KOPT-K1 (cell line): ENCODE data around the gene LGALS7.

ENCODE experiments used
- H3K27ac ChIP-seq: fragments of 200-600 bp; sonication (generic); 2 replicates; pipeline ENCODE4 v1.5.1; 2016; ENCODE audit warnings: antibody characterized with exemption, mild to moderate bottlenecking, low read depth, low read length; ENCODE audit not compliant: poor library complexity, severe bottlenecking
- H3K36me3 ChIP-seq: fragments of 200-600 bp; sonication (generic); 2 replicates; pipeline ENCODE4 v1.5.1; 2017; ENCODE audit warnings: antibody characterized with exemption, mild to moderate bottlenecking, low read length, moderate library complexity; ENCODE audit not compliant: insufficient read depth
- H3K9me3 ChIP-seq: fragments of 200-600 bp; sonication (generic); 2 replicates; pipeline ENCODE4 v1.5.1; 2017; ENCODE audit warnings: antibody characterized with exemption, low read length, mild to moderate bottlenecking; ENCODE audit not compliant: insufficient read depth, poor library complexity, severe bottlenecking

The LGALS7 gene

DNA sequence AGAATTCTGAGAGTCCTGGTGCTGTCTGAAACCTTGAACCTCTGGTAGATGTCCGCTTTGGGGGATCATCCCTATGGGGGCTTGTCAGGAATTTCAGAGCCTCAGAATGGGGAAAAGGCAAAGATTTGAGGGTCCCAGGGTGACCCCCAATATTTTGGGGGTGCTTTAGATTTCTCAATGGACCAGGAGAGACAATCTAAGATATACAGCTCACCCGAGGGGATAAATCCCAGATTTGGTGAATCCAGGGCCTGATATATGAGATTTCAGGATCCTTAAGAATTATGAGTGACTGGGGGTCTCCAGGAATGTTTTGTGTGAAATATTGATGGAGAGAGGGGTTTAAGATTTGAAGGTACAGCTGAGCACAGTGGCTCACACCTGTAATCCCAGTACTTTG is 32.4 kb downstream of the LGALS7 start:
- Histone ChIP-seq H3K9me3 (no peaks in the 10 kb centered on the region), H3K36me3 (no peaks in the 10 kb centered on the region), H3K27ac (no peak overlapping the region)

DNA sequence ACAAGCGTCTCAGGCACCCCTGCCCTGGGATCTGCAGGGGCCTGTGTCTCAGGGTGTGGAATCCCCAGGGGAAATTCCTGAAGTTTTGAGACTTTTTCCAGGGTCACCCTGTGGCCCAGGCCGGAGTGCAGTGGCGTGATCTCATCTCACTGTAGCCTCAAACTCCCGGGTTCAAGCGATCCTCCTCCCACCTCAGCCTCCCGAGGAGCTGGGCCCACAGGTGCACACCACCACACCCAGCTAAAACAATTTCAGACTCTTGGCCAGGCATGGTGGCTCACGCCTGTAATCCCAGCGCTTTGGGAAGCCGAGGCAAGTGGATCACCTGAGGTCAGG is 33.1 kb downstream of the LGALS7 start:
- Histone ChIP-seq H3K9me3 (no peaks in the 10 kb centered on the region), H3K36me3 (no peaks in the 10 kb centered on the region), H3K27ac (no peak overlapping the region)

DNA sequence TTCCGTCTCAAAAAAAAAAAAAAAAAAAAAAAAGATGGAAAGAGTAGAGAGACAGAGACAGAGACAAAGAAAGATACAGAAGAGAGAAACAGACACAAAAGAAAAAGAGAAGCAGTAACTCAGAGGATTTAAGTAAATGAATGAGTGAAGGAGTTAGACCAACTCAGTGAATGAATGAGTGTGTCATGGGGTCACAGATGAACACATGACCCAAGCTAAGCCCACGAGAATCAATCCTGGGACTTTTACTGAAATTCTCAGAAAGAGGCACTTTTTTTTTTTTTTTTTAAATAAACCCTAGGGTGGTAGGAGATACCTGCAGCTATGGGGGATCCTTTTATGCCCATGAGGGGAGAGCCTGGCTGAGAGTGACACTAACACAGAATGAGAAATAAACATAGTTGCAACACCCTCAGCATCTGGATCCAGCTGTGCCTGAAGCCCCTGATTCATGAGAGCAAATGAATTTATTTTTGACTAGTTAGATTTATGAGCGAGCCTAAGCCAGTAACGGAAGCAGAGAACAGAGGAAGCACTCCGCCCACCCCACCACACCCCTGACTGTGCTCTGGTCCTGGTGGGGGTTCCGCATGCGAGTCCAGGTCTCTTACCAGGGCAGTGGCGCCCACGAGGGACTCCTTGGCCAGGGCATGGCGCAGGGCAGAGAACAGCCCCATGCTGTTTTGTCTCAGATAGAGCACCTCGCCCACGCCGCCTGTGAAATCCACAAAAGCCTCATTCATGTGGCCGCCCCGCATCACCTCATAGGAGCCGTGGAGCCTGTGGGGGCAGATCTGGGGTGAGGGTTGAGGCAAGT is 33.7 kb downstream of the LGALS7 start:
- no peaks in the 10 kb centered on the region for H3K36me3 ChIP-seq
- H3K9me3 ChIP-seq = no peaks in the 10 kb centered on the region
- H3K27ac ChIP-seq = no peak overlapping the region

DNA sequence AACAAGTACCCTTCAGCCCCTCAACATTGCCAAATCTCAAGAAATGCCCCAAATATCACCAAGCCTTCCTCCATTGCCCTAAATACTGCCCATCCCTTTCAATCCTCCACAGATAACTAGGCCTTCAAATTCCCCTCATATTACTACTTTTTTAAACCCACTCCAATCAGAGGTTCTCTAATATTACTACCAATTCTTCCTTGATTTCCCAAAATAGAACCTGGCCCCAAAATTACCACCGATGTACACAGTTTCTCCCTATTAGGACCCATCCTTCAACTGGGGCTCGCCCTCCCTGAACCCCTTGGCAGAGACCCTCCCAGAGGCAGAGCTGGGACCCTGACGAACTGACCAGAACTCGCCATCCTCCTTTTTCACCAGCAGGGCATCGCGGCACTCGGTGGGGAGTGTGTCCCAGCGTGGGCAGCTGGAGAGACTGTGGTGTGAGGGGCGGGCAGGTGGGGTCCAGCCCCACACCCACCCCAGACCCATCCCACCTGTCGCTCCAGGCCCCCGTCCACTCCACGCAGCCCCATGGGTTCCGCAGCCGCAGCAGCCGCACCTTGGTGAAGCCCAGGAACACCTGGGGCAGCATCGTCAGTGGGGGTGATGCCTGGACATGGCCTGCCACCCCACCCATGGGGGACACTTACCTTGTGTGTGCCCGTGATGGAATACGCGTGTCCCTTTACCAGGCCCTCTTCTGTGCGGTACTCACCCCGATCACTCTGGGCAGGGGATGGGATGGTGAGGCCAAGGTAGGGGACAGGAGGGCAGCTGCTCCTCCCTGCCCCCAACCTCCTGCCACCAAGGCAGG is 35.2 kb downstream of the LGALS7 start:
- H3K36me3 ChIP-seq = no peaks in the 10 kb centered on the region
- H3K9me3 ChIP-seq = no peaks in the 10 kb centered on the region
- H3K27ac ChIP-seq = no peak overlapping the region

DNA sequence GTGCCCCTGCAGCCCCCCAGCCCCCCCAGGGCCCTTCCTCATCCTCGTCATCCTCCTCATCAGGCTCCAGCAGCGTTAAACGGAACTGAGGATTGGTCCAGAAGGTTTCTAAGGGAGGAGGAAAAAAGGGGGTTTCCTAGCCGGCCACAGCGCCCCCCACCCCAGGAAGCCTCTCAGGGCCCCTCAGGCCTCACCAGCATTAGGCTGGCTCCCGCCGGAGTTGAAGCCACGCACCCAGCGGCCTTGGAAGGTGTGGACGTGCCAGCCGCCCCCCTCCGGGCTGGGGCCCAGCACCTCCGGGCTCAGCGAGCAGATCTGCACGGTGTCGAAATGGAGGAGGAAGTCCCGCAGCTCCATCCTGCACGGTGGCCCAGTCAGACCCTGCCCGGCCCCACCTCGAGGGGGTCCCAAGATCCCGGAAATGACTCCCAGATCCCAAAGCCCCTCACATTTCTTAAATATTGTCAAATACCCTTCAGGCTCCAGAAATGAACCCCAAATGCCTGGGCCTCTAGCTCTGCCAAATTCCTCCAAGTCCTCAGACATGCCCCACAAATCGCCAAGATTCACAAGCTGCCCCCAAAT is 35.9 kb downstream of the LGALS7 start:
- Histone ChIP-seq H3K9me3 (no peaks in the 10 kb centered on the region), H3K36me3 (no peaks in the 10 kb centered on the region), H3K27ac (no peak overlapping the region)

DNA sequence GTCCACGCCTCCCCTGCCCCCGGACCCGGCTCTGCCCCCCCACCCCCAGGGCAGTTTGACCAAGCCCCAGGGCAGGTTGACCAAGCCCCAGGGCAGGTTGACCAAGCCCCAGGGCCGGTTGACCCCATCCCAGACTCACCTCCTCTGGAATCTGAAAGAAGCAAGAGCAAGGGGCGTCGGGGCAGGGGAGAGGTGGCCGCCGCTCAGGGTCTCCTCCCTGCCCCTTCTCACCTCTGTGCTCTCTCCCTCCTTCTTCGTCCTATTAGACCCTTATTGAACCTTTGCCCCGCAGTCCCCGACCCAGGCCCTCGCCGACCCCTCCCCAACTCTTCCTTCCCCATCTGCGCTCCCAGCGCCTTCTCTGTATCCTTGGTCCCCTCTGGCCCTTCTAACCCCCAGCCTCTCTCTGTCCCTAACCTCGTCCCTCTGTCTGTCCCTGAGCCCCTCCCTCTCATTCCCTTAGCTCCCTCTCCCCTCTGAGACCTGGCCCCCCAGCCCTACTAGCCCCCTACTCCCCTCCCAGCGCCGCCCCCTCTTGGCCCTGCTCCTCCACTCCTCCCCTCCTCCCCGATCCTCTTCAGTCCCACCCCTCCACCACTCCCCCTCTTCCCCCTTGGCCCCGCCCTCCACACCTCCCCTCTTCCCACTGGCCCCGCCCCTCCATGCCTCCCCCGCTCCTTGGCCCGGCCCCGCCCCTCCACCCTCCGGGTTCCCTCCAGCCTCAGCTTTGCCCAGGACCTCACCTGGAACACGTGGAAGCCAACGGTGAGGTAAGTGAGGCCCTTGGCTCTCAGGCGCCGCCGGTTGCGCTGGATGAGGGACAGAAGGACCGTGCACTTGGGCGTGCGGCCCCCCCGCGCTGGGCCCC is 36.7 kb downstream of the LGALS7 start:
- Histone ChIP-seq H3K36me3 (no peaks in the 10 kb centered on the region), H3K27ac (no peak overlapping the region)

DNA sequence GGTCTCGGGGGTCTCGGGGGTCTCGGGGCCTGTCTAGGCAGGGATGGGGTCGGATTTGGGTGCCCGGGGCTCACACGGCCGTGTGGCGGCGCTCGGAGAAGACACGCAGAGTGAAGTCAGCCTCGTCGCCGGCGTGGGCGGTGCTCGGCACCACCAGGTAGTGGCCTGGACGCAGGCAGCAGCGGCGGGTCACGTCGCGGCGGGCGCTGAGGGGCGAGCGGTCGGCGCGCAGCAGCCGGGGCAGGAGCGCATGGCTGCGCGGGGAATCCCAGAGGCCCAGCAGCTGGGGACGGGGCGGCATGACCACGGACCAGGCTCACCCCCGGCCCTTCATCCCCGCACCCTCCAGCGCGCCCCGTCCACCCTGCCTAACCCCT is 37.3 kb downstream of the LGALS7 start:
- Histone ChIP-seq H3K36me3 (peaks cover 3% of the 10 kb centered on the region; the same call in 1 of the 2 replicates), H3K9me3 (no peaks in the 10 kb centered on the region), H3K27ac (no peak overlapping the region)

More for the DNA sequence above, 36.7 kb downstream of the LGALS7 start:
- H3K9me3 ChIP-seq = no peaks in the 10 kb centered on the region

DNA sequence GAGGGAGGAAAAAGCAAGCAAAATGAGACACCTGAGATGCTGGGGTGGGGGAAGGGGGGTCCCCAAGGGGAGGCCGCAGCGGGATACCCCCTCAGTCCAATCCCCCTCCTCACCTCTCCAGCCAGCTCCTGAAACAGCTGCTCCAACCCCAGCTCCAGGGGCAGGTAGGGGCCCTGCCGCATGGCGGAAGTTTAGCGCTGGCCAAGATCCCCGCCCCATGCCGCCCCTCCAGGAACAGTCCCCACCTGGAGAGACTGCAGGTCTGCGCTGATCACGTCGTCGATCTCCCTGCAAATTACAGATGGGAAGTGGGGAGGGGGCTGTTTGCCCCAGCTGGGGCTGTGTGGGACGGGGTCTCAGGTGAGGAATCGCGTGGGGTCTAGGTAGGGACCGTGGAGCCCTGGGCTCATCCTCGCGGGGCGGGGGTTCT is 38.0 kb downstream of the LGALS7 start:
- H3K36me3 ChIP-seq = peaks cover 4% of the 10 kb centered on the region; the same call in 1 of the 2 replicates
- H3K9me3 ChIP-seq = no peaks in the 10 kb centered on the region
- H3K27ac ChIP-seq = no peak overlapping the region

DNA sequence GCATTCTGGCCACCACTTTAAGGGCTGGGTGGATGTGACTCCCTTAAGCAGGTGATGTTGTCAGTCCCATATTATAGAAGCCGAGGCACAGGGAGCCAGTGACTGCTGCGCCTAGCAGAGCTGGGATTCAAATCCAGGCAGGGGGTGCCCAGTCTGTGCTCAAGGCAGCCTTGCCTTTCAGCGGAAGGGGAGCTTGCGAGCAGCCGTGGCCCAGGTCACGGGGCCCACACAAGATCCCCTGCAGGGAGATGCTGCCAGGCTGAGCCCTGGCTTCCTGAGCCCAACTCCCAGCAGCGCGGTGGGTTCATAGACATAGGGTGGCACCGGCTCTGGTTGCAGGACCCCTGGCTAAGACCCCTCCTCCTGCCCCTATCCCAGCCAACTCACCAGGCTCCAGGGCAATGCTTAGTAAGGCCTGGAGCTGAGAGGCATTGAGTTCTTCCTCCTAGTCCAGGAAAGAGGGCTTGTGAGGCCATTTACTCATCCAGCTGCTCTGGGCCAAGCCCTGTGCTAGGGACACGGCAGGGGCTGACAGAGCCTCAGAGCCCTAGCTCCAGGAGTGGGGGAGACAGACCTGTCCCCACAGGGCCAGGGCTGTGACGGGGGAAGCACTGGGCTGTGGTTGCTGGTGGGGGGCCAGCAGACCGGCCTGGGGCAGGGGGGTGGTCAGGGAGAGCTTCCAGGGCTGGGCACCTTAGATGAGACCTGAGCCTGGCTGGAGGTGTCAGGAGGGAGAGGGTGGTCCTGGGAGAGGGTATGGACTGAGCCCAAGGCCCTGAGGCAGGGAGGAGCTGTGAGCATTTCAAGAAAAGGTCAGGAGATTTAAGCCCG is 38.7 kb downstream of the LGALS7 start:
- Histone ChIP-seq H3K36me3 (peaks cover 4% of the 10 kb centered on the region; the same call in 1 of the 2 replicates), H3K9me3 (no peaks in the 10 kb centered on the region), H3K27ac (no peak overlapping the region)

DNA sequence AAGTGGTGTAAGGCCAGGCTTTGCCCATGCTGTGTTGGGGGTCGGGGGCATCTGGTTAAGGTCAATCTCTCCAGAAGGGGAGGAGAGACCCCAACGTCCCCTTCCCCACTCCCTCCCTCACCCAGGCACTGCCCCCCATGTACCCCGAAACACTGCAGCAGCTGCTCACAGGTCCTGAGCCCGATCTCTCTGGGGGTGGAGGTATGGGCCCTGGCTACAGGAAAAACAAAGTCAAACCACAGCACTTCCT is 39.2 kb downstream of the LGALS7 start:
- Histone ChIP-seq H3K36me3 (peaks cover 4% of the 10 kb centered on the region; the same call in 1 of the 2 replicates), H3K27ac (no peak overlapping the region), H3K9me3 (no peaks in the 10 kb centered on the region)

DNA sequence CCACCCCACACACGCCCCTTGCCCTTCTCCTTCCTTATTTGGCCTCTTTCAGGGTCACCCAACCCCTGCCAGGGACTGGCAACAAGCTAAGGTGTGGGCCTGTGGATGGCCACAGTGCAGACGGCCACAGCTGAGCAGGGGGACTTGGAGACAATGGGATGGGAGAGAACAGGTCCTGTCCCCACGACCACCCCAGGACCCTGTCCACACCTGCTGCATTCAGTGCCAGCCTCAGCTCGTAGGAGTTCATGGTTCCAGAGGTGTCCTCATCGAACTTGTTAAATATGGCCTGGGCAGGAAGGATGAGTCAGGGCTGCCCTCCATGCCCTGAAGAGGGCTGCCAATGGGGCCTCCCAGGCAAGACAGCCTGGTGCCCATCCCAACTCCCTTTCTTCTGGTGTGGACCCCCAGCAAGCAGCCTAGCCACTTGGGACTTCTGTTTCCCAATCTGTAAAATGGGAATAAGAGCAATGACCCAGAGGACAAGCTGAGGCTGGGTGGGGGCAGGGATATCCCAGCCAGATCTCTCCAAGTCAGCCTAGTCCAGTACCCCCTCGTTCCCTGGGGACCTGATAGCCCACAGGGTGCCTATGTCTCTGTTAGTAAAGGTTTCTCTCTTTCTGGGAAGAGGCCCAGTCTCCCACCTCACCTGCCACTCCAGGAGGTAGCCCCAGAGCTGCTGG is 39.7 kb downstream of the LGALS7 start:
- H3K9me3 ChIP-seq = no peaks in the 10 kb centered on the region
- H3K36me3 ChIP-seq = peaks cover 4% of the 10 kb centered on the region; the same call in 1 of the 2 replicates
- H3K27ac ChIP-seq = no peak overlapping the region

DNA sequence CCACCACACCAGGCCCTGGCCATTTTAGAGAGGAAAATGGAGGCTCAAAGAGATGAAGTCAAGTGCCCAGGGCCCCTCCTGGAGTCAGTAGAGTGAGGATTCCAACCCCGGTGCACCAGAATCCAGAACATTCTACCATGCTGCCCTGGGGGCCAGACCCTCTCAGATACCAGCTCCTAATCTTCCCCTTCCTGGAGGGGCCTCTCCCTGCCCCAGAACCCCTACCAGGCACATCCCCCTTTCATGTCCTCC is 40.1 kb downstream of the LGALS7 start:
- Histone ChIP-seq H3K9me3 (no peaks in the 10 kb centered on the region), H3K27ac (no peak overlapping the region), H3K36me3 (peaks cover 4% of the 10 kb centered on the region; the same call in 1 of the 2 replicates)

DNA sequence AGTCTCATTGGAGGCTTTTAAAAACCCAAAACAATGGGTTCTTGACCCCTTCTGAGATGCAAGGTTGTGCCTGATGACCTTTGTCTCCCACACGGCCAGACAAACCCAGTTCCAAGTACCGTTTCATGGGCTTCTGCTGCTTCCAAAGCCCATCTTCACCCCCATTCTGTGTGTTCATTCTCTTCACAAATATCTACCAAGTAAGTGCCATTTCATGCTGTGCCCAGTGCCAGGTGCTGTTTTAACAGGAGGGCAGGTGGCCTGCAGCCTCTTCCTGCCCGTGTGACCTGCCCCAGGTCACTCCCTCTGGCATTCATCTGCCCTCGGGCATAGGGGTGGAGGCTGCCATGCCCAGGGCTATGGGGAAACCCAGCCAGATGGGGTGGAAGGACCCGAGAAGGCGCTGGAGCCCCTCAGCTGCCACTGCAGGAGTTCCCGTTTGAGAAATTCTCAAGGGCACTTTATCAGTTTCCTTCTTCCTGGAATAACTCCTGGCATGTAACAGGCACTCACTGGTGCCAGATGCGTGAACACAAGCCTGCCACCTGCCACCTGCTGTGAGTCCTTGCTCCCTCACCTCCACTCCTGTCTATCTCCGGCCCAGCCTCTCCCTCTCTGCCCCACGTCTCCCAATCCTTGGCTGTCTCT is 41.5 kb downstream of the LGALS7 start:
- peaks cover 5% of the 10 kb centered on the region; the same call in 1 of the 2 replicates for H3K36me3 ChIP-seq
- no peaks in the 10 kb centered on the region for H3K9me3 ChIP-seq
- no peak overlapping the region for H3K27ac ChIP-seq
